H1 (cell line): ENCODE measurements around the gene AKR1C8. TPM values are rescaled to one million over a fixed set of nuclear protein-coding genes. Genes with fewer than 3 reads are reported as not detected.

ENCODE experiments used
- ATF3 ChIP-seq: IDR thresholded peaks from 2 replicates; pipeline ENCODE4 v1.6.1; 2011; ENCODE audit warnings: low read depth, mild to moderate bottlenecking, low read length; ENCODE audit not compliant: insufficient read depth
- CBX5 ChIP-seq: fragments of 300-800, 300-1000 bp; sonication (generic); IDR thresholded peaks from 2 replicates; pipeline ENCODE4 v1.7.1; 2016; ENCODE audit warnings: antibody characterized with exemption, low read length, low read depth
- KDM1A ChIP-seq: fragments of 200-600, 300-600 bp; sonication (generic); IDR thresholded peaks from 2 replicates; pipeline ENCODE4 v1.7.1; 2016; ENCODE audit warnings: mild to moderate bottlenecking, low read length, borderline replicate concordance
- RAD21 ChIP-seq, 2 experiments: IDR thresholded peaks in 1 of 2; conservative IDR thresholded peaks in 1 of 2; 2 replicates each; pipeline ENCODE4 v1.6.1; 2011; ENCODE audit warnings: low read depth in 2 of 2, low read length in 2 of 2, improper control_type of control experiment in 1 of 2, inconsistent platforms in 1 of 2, mild to moderate bottlenecking in 1 of 2, moderate library complexity in 1 of 2
- RBBP5 ChIP-seq: IDR thresholded peaks from 2 replicates; pipeline ENCODE4 v1.7.1; 2012; ENCODE audit warnings: low read depth, mild to moderate bottlenecking, inconsistent platforms, low read length, moderate library complexity, borderline replicate concordance
- USF2 ChIP-seq: IDR thresholded peaks from 2 replicates; pipeline ENCODE4 v1.6.1; 2011; ENCODE audit warnings: low read length, improper control_type of control experiment
- polyA plus RNA-seq, 7 experiments: library from polyadenylated mRNA; depleted of rRNA in 3 of 7; stranded (reverse) in 5 of 7; unstranded in 2 of 7; fragments of >200 nt in 5 of 7; fragments of 200-250 nt in 2 of 7; gene quantifications; 1 replicate in 5 of 7; 2 replicates in 1 of 7; 4 replicates in 1 of 7; pipeline versions ENCODE4 v1.2.1 to v1.2.3, GENCODE V29; 2011 to 2013; ENCODE audit warnings: missing spikeins in 2 of 7, mixed read lengths in 2 of 7
- total RNA-seq: library from RNA; stranded (reverse); fragmentation: NEBNext Ultra II Directional; extraction: Animal tissue kit (Norgen Biotek cat#: 25700); gene quantifications from 2 replicates; pipeline ENCODE4 v1.2.1, GENCODE V29; 2021

AKR1C8 gene
- total and polyA plus RNA-seq, 2 of the 8 experiments (the other 6 are each of a cell fraction or from before 2014, with no cell fraction given): not detected

- no peak for TF ChIP-seq RAD21 (IDR thresholded peaks at IDR 0.05 in 1 of 2, conservative IDR thresholded peaks at IDR 0.05 in 1 of 2; ENCODE audit: low read depth in 2 of 2, low read length in 2 of 2)
- no peak for TF ChIP-seq CBX5
- TF ChIP-seq USF2: no peak
- TF ChIP-seq KDM1A: no peak
- TF ChIP-seq ATF3: no peak
- TF ChIP-seq RBBP5: no peak
Observed at GRCh38 chr10:5159126-5159525, 25.8 kb downstream of the AKR1C8 start (continued).
